Progenitor cell of endocrine pancreas (in vitro differentiated cells): Measurements from ENCODE around the gene SUN1. TPM values are rescaled to one million over a fixed set of nuclear protein-coding genes. Genes with fewer than 3 reads are reported as not detected.
"Not testable (repeated sequence)": the region's sequence is repeated elsewhere in the genome, so short reads cannot be mapped to it uniquely, and the experiment has no call there.

ENCODE experiments used
- DNase-seq: peaks from one replicate; pipeline ENCODE4 v3.0.0; 2021; ENCODE audit warnings: low spot score; ENCODE audit not compliant: unreplicated experiment
- H3K27ac Mint-ChIP-seq: 2 replicates; pipeline ENCODE4 v1.8.0; 2021; ENCODE audit warnings: mild to moderate bottlenecking, moderate library complexity, mixed read lengths
- H3K27me3 Mint-ChIP-seq: 2 replicates; pipeline ENCODE4 v1.8.0; 2021; ENCODE audit warnings: mixed read lengths
- H3K36me3 Mint-ChIP-seq: 2 replicates; pipeline ENCODE4 v1.8.0; 2022; ENCODE audit warnings: mixed read lengths; ENCODE audit not compliant: insufficient read depth
- H3K4me1 Mint-ChIP-seq: 2 replicates; pipeline ENCODE4 v1.8.0; 2021; ENCODE audit warnings: low read depth, mixed read lengths
- H3K4me3 Mint-ChIP-seq: 2 replicates; pipeline ENCODE4 v1.8.0; 2021; ENCODE audit warnings: low read depth, mild to moderate bottlenecking, moderate library complexity, mixed read lengths
- H3K9me3 Mint-ChIP-seq: 2 replicates; pipeline ENCODE4 v1.8.0; 2021; ENCODE audit warnings: low read depth, mixed read lengths
- total RNA-seq: library from RNA; stranded (reverse); gene quantifications from 2 replicates; pipeline ENCODE4 v1.2.1, GENCODE V29; 2021
- TF ChIP-seq, protein P1 (sequence below): fragments of 200-600 bp; sonication (generic); IDR thresholded peaks from one replicate; pipeline ENCODE4 v1.5.0; 2021; ENCODE audit warnings: antibody characterized with exemption, mild to moderate bottlenecking; ENCODE audit not compliant: unreplicated experiment

The SUN1 gene
- total RNA-seq, 1 donor from 2014 or later: 152 TPM

DNA sequence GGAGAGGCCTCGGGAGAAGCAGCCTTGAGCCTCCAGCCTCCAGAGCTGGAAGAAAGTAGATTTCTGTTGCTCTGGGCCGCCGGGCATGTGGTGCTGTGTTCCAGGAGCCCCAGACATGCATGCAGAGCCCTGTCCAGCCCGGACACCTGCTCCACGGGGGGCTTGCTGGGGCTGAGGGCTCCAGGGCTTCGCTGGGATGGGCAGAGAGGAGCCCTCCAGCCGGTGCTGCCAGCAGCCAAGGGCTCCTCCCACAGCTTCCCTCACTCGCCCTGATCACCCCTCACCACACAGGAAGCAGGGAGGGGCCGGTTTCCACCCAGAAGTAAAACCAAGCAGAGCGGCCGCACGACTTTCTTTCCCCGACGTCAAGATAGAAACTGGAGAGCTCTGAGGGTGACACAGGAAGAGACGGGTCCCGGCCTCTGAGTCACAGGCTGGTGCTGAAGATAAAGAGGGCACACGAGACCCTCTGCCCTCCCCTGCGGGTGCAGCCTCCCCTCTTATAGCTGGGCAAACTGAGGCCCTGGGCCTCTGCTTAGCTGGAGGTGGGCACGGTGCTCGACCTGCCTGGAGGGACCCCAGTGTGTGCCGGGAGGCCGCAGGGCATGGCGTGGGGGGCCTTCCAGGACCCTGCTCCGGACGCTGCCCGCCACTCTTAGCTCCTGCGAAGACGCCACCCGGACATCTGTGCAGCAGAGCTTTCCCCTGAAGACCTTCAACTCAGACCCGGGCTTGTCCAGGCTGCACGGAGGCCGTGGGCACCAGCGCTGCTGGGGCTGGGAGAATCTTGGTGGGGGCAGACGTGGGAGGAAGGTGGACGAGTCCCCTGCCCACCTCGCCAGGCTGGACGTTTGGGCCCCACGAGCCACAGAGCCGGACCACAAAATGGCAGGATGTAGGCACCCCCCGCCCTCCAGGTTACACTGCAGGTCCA lies 91.1 kb downstream of the SUN1 start:
- Mint-ChIP-seq H3K36me3 (no peaks in the 10 kb centered on the region), H3K27me3 (no peaks in the 10 kb centered on the region), H3K4me1 (no peaks in the 10 kb centered on the region), H3K9me3 (no peaks in the 10 kb centered on the region), H3K4me3 (no peak overlapping the region), H3K27ac (no peak overlapping the region)
- DNase-seq: no peak
- TF ChIP-seq, protein P1, sequence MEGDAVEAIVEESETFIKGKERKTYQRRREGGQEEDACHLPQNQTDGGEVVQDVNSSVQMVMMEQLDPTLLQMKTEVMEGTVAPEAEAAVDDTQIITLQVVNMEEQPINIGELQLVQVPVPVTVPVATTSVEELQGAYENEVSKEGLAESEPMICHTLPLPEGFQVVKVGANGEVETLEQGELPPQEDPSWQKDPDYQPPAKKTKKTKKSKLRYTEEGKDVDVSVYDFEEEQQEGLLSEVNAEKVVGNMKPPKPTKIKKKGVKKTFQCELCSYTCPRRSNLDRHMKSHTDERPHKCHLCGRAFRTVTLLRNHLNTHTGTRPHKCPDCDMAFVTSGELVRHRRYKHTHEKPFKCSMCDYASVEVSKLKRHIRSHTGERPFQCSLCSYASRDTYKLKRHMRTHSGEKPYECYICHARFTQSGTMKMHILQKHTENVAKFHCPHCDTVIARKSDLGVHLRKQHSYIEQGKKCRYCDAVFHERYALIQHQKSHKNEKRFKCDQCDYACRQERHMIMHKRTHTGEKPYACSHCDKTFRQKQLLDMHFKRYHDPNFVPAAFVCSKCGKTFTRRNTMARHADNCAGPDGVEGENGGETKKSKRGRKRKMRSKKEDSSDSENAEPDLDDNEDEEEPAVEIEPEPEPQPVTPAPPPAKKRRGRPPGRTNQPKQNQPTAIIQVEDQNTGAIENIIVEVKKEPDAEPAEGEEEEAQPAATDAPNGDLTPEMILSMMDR: no peak

DNA sequence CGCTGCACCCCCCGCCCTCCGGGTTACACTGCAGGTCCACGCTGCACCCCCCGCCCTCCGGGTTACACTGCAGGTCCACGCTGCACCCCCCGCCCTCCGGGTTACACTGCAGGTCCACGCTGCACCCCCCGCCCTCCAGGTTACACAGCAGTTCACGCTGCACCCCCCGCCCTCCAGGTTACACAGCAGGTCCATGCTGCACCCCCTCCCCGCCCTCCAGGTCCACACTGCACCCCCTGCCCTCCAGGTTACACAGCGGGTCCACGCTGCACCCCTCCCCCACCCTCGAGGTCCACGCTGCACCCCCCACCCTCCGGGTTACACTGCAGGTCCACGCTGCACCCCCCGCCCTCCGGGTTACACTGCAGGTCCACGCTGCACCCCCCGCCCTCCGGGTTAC lies 91.8 kb downstream of the SUN1 start:
- not testable (repeated sequence) for H3K27me3 Mint-ChIP-seq, H3K36me3 Mint-ChIP-seq, H3K4me1 Mint-ChIP-seq, H3K4me3 Mint-ChIP-seq, H3K9me3 Mint-ChIP-seq, DNase-seq, H3K27ac Mint-ChIP-seq

Other genes with a start within 250 kb of the SUN1 start
- gene DNAAF5, start 105.8 kb upstream of the SUN1 start, total RNA-seq: 46.7 and 51.0 TPM in 2 replicates
- 51.6 and 54.2 TPM in 2 replicates for gene PRKAR1B, start 105.2 kb upstream of the SUN1 start, total RNA-seq
- 58.2 and 58.7 TPM in 2 replicates for gene GET4, start 44.1 kb downstream of the SUN1 start, total RNA-seq
- gene ADAP1, start 122.2 kb downstream of the SUN1 start, total RNA-seq: 10.3 and 10.7 TPM in 2 replicates
- 20.3 and 20.6 TPM in 2 replicates for gene COX19, start 143.1 kb downstream of the SUN1 start, total RNA-seq
- 1.2 and 1.6 TPM in 2 replicates for gene CYP2W1, start 150.7 kb downstream of the SUN1 start, total RNA-seq
- gene GPR146, start 212.1 kb downstream of the SUN1 start, total RNA-seq: 1.6 and 1.9 TPM in 2 replicates